ENCODE data around the gene NUBP1. TPM values are rescaled to one million over a fixed set of nuclear protein-coding genes. Genes with fewer than 3 reads are reported as not detected.

Gene NUBP1
- total RNA-seq, 2 experiments from 2014 or later = 19.3 to 20.1 TPM

- Histone ChIP-seq H3K27me3 (ENCODE audit: control insufficient read depth in 1 of 2, insufficient read depth in 2 of 2, low read length in 2 of 2) (no peaks in the 10 kb centered on the region), H3K4me1 (ENCODE audit: insufficient read depth, low read length) (peaks cover 9% of the 10 kb centered on the region), H3K27ac (ENCODE audit: low read depth in 1 of 2, low read length in 2 of 2) (no peak overlapping the region), H3K9me3 (ENCODE audit: control insufficient read depth in 1 of 2, insufficient read depth in 1 of 2, low read length in 2 of 2) (peaks cover 0 to 16% of the 10 kb centered on the region in 2 experiments), H3K36me3 (ENCODE audit: insufficient read depth, low read length) (peaks cover 87% of the 10 kb centered on the region), H3K4me3 (ENCODE audit: low read length) (no peak overlapping the region)
- H3K27ac Mint-ChIP-seq = no peak overlapping the region
- intact Hi-C loops (cut with DNase I, micrococcal nuclease) = no loop called here
- H3K36me3 Mint-ChIP-seq (ENCODE audit: low read depth) = peaks cover 96% of the 10 kb centered on the region
- CTCF ChIA-PET = no interaction called here
- H3K9me3 Mint-ChIP-seq = no peaks in the 10 kb centered on the region
- H3K27me3 Mint-ChIP-seq = no peaks in the 10 kb centered on the region
- TF ChIP-seq, protein P1, sequence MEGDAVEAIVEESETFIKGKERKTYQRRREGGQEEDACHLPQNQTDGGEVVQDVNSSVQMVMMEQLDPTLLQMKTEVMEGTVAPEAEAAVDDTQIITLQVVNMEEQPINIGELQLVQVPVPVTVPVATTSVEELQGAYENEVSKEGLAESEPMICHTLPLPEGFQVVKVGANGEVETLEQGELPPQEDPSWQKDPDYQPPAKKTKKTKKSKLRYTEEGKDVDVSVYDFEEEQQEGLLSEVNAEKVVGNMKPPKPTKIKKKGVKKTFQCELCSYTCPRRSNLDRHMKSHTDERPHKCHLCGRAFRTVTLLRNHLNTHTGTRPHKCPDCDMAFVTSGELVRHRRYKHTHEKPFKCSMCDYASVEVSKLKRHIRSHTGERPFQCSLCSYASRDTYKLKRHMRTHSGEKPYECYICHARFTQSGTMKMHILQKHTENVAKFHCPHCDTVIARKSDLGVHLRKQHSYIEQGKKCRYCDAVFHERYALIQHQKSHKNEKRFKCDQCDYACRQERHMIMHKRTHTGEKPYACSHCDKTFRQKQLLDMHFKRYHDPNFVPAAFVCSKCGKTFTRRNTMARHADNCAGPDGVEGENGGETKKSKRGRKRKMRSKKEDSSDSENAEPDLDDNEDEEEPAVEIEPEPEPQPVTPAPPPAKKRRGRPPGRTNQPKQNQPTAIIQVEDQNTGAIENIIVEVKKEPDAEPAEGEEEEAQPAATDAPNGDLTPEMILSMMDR (IDR thresholded peaks at IDR 0.05) = no peak
- H3K4me1 Mint-ChIP-seq (ENCODE audit: low read depth) = no peaks in the 10 kb centered on the region
- H3K4me3 Mint-ChIP-seq = no peak overlapping the region
- POLR2A ChIA-PET = no interaction called here
- DNase-seq (no peak), ATAC-seq (ENCODE audit: poor library complexity) (no peak)
Measured at GRCh38 chr16:10760858-10761257, 17.2 kb downstream of the NUBP1 start.

DNA sequence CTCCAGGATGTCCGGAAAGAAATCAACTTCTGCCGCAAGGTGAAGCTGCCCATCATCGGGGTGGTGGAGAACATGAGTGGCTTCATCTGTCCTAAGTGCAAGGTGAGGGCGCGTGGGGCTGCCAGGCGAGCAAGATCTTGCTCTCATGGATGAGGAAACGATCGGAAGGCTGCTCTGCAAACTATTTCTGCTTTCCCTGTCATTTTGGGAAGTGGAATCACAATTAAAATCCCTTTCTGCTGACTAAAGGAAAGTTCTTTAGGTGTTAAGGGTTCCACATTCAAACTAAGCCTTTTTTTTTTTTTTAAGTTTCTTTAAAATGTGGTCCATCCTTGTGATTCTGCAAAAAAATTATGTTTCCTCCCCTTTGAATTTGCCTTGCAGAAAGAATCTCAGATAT, 17.7 kb downstream of the NUBP1 start:
- H3K4me3 ChIP-seq (ENCODE audit: low read length) = no peak overlapping the region
- DNase-seq (no peak), ATAC-seq (ENCODE audit: poor library complexity) (no peak)
- Mint-ChIP-seq H3K36me3 (ENCODE audit: low read depth) (peaks cover 97% of the 10 kb centered on the region), H3K27ac (no peak overlapping the region), H3K4me1 (ENCODE audit: low read depth) (no peaks in the 10 kb centered on the region), H3K27me3 (no peaks in the 10 kb centered on the region), H3K9me3 (no peaks in the 10 kb centered on the region), H3K4me3 (no peak overlapping the region)
- H3K9me3 ChIP-seq (ENCODE audit: control insufficient read depth in 1 of 2, insufficient read depth in 1 of 2, low read length in 2 of 2) = peaks cover 0 to 16% of the 10 kb centered on the region in 2 experiments
- no peaks in the 10 kb centered on the region for H3K27me3 ChIP-seq (ENCODE audit: control insufficient read depth in 1 of 2, insufficient read depth in 2 of 2, low read length in 2 of 2)
- TF ChIP-seq, protein P1 (IDR thresholded peaks at IDR 0.05) = no peak
- intact Hi-C loops (cut with DNase I, micrococcal nuclease) = no loop called here
- POLR2A ChIA-PET = no interaction called here
- H3K27ac ChIP-seq (ENCODE audit: low read depth in 1 of 2, low read length in 2 of 2) = no peak overlapping the region
- H3K4me1 ChIP-seq (ENCODE audit: insufficient read depth, low read length) = peaks cover 9% of the 10 kb centered on the region
- H3K36me3 ChIP-seq (ENCODE audit: insufficient read depth, low read length) = peaks cover 82% of the 10 kb centered on the region
- CTCF ChIA-PET = interaction anchor here (0.7 kb wide), 1 partner anchor 25 kb away, joined by 3 read pairs; no protein-coding TSS in a partner anchor

DNA sequence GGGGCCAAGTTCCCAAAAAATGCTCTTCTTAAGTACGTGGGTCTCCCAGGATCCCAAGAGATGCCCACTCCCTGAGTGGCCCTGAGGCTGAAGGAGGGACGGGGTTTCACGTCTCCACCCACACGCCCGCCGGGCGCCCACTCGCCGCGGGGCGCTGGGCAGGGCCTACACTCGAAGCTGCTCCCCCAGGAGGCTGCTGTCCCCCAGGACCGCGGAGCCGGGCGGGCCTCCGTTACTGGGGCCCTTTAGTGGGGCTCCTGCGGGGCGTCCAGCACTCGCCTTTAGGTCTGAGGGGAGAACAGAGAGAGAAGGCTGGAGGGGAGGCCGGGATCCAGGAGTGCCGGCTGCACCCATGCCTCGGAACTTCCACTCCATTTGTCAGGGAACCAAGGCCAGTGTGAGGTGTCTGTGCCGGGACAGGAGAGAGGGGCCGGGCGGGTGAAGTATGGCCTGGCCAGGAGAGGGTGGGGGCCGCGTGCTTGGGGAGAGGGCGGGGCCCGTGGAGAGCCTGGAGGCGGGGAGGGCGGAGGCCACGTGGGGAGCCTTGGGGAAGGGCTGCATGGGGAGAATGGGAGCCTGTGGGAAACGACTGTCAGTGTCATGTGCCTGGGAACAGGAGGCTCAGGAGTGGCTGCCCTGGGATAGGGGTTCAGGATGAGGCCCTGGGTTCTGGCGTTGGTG, 18.8 kb downstream of the NUBP1 start:
- Histone ChIP-seq H3K4me3 (ENCODE audit: low read length) (no peak overlapping the region), H3K27ac (ENCODE audit: low read depth in 1 of 2, low read length in 2 of 2) (no peak overlapping the region), H3K4me1 (ENCODE audit: insufficient read depth, low read length) (peaks cover 9% of the 10 kb centered on the region), H3K27me3 (ENCODE audit: control insufficient read depth in 1 of 2, insufficient read depth in 2 of 2, low read length in 2 of 2) (no peaks in the 10 kb centered on the region), H3K36me3 (ENCODE audit: insufficient read depth, low read length) (peaks cover 71% of the 10 kb centered on the region), H3K9me3 (ENCODE audit: control insufficient read depth in 1 of 2, insufficient read depth in 1 of 2, low read length in 2 of 2) (peaks cover 0 to 16% of the 10 kb centered on the region in 2 experiments)
- Mint-ChIP-seq H3K4me3 (no peak overlapping the region), H3K36me3 (ENCODE audit: low read depth) (peaks cover 93% of the 10 kb centered on the region), H3K4me1 (ENCODE audit: low read depth) (no peaks in the 10 kb centered on the region), H3K27ac (no peak overlapping the region), H3K9me3 (no peaks in the 10 kb centered on the region), H3K27me3 (no peaks in the 10 kb centered on the region)
- DNase-seq (no peak), ATAC-seq (ENCODE audit: poor library complexity) (no peak)
- ChIA-PET POLR2A (no interaction called here), CTCF (no interaction called here)
- intact Hi-C loops (cut with DNase I, micrococcal nuclease) = no loop called here
- TF ChIP-seq, protein P1 (IDR thresholded peaks at IDR 0.05) = no peak
